ENCODE data around the gene TUBB3.
A peak's percentile ranks its signal among the peaks of the same experiment; 100 is the strongest.
"Not testable (repeated sequence)": the region's sequence is repeated elsewhere in the genome, so short reads cannot be mapped to it uniquely, and the experiment has no call there.

The TUBB3 gene

DNA sequence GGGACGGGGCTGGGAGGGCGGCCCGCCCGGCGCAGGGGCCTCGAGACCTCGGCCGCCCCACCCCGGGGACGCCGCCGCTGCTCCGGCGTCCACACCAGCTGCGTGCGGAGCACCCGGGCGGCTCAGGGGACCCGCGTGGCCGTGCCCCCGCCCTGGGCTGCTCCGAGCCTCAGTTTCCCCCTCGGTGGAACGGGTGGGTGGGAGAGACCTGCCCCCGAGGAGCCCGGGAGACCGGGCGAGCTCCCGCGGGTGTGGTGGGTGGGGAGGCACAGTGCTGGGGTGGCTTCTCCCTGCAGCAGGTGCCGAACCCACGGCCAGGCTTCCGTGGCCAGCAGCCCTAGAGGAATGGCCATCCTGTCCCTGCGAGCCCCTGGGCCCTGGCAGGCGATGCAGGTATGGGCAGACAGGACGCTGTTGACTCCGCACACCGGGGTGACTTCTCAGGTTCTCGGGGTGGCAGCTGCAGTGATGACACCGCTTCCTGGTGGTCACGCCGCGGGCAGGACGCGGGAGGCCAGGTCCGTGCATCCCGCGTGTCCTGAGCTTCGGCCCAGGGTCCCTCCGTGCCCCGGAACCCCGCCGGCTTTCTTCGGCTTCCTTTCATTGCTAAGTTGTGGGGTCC lies 26.1 kb downstream of the TUBB3 start:
- DNase-seq: no peak

DNA sequence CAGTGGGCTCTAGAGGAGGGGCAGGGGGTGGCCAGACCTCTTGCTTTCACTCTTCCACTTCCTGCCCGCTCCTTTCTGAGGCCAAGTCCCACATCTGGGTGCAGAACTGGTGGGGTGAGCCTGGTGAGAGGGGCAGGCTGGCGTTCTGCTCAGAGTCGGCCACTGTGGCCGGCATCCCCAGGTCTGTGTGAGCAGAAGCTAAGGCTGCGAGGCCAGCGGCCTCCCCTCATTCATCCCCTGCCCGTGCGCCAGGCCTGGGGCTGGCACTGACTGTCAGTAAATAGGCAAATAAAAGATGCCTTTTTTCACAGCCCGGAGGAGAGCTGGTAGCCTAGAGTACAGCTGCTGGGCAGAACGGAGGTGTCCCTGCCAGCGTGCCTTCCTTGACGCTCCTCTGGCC lies 26.6 kb downstream of the TUBB3 start:
- DNase-seq: no peak

DNA sequence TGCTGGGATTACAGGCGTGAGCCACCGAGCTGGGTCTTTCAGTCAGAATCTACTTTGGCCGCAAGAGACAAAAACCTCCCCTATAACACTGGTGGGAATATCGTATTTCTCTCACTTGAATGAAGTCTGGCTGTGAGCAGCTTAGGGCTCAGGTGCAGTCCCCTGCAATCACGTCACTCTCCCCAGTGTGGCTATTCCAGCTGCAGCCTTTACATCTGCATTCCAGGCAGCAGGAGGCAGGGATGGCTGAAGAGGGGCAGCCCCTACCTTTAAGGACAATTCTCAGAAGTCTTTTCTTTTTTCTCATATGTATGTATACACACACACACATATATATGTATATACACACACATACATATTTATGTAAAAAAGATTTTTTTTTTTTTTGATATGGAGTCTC lies 28.4 kb downstream of the TUBB3 start:
- no peak for DNase-seq

DNA sequence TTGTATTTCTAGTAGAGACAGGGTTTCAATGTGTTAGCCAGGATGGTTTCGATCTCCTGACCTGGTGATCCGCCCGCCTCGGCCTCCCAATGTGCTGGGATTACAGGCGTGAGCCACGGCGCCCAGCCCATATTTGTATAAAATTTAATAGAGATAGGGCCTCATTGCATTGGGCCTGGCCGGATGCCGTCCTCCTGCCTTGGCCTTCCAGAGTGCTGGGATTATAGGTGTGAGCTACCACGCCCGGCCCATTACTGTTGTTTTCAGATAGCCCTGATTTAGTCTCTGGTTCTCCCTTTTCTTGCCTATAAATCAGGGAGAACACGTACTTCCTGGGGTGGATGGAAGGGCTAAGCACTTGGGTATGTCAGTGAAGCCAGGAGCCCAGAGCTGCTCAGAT lies 28.9 kb downstream of the TUBB3 start:
- DNase-seq: no peak

DNA sequence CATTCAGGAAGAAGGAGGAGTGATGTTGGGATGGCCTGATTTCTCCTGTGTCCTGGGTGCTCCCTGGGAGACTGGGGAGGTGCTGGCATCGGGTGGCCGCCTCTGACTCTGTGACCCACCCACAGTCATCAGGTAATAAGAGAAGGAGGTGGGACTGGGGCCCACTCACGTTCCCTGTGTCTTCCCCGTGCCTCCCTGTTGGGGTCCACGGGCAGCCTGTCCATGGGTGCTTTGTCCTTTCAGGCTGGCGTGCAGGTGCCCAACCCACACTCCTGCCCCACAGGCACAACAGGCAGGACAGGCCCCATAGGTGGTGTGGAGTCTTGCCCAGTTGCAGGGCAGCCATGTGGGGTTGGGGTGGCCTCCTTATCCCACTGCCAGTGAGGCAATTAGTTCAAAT lies 29.4 kb downstream of the TUBB3 start:
- no peak for DNase-seq

DNA sequence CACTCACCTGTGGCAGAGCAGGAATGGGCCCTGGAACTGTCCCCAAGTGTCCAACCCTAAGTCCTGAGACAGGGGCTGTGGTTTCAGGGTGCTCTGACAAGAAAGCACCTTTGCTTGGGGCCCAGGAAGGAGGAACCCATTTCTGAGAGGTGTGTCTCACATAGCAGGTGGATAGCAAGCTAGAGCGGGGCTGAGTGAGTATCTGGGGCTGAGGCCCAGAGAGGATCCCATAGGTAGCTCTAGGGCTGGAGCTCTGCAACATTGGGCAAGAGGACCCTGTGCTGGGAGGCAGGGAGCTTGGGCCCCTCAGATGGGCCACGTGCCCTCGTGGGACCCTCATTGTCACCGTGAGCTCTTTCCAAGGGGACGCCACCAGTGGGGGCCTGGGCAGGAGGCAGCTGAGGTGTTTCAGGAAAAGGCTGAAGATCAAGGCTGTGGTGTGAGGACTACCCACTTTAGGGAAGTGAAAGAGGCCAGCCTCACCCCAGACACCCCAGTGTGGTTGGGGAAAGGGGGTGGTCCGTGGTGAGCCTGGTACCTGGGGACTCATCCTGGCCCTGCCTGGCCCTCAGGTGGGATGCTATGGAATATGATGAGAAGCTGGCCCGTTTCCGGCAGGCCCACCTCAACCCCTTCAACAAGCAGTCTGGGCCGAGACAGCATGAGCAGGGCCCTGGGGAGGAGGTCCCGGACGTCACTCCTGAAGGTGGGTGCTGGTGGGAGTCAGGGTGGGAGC lies 30.7 kb downstream of the TUBB3 start:
- DNase-seq: peak; percentile 55

DNA sequence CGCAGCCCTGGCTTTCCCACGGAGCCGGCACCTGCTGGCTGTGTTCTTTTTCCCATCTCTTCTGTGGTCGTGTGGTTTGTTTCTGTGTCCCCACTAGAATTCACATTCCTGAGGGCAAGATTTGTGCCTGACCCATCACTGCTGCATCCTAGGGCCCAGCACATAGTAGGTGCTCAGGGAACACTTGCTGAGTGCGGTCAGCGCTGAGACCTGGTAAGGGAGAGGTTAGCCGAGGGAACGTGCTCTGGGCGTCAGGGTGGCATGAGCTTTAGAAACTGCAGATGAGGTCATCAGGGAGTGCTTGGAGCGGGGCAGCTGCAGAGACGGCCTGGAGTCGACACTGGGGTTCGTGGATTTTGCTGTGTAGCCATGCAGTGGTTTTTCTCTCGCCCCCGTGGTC lies 31.3 kb downstream of the TUBB3 start:
- peak; percentile 21 for DNase-seq

DNA sequence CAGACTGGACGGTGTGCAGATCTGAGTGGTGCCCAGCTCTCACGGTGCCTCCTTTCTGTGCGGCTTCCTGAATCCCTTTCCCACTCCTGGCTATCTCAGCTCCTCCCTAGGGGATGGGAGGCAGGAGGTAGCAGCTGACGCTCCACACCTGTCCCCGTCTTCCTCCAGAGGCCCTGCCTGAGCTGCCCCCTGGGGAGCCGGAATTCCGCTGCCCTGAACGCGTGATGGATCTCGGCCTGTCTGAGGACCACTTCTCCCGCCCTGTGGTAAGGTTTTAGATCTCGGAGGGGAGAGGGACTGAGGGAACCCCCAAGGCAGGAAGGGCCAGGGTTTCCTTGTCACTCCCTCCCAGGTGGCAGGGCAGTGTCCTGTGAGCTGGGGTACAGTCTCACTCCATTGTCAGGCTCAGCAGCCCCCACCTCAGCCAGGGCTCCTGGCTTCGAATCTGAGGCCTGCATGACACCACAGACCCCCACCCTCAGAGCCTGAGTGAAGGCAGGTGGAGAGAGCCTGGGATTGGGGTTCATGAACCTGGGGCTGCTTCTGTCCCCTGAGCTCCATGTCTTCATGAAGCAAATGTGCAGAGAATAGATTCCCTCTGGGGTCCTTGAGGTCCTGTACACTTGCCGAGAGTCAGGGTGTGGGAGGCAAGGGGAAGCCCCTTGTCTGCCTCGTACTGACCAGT lies 32.0 kb downstream of the TUBB3 start:
- no peak for DNase-seq

DNA sequence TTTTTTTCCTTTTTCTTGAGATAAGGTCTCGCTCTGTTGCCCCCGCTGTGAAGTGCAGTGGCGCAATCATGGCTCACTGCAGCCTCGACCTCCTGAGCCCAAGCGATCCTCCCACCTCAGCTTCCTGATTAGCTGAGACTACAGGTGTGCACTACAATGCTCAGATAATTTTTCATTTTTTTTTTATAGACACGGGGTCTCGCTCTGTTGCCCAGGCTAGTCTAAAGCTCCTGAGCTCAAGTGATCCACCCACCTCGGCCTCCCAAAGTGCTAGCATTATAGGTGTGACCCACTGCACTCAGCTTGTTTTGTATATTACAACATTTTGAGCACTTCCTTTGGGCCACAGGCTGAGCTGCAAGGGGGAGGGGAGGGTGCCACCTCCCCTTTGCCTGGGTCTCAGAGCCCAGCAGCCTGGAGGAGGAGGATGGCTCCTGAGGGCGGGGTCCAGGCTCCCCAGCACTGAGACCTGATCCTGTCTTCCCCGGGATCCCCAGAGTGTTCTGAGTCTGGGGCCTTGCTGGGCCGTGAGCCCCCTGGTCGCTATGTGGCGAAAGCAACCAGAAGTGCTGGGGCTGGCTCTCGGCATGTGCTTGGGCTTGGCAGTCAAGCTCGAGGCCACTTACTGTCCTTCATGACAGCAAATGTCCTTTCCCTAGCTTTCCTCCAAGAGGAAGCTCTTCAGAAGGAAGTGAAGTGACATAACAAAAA lies 33.5 kb downstream of the TUBB3 start:
- peak; percentile 70 for DNase-seq

DNA sequence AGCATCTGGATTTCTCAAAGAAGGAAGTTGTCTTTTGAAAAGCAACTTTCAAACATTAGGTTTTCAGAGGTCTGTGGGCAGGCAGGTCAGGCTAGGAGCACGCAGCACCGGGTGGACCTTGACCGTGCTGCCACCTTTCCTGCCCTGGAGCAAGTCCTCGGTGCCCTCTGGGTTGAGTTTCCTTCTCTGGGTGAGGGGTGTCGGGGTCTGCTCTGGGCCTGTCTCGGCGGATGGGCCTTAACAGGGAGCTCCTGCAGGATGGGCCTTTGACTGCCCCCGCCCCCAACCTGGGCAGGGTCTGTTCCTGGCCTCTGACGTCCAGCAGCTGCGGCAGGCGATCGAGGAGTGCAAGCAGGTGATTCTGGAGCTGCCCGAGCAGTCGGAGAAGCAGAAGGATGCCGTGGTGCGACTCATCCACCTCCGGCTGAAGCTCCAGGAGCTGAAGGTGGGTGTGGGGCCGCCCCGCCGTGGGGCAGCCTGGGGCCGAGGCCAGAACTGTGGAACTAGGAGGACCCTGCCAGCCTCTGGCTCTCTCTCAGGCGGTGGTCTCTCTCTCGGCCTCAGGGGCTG lies 34.2 kb downstream of the TUBB3 start:
- no peak for DNase-seq

DNA sequence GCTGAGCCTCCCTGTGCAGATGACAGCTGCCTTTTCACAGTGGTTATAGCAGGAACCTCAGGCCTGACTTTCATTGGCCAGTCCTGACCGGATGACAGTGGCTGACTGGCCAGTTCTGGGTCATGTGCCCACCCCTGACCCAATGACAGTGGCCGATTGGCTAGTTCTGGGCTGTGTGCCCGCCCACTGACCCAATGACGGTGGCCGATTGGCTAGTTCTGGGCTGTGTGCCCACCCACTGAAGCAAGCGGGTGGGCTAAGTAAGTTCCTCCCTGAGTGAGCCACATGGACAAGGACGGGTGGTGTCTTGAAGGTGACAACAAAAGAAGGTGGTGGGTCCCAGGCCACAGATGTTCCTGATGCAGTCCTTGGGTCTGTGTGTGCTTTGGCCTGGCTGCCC lies 34.9 kb downstream of the TUBB3 start:
- no peak for DNase-seq

DNA sequence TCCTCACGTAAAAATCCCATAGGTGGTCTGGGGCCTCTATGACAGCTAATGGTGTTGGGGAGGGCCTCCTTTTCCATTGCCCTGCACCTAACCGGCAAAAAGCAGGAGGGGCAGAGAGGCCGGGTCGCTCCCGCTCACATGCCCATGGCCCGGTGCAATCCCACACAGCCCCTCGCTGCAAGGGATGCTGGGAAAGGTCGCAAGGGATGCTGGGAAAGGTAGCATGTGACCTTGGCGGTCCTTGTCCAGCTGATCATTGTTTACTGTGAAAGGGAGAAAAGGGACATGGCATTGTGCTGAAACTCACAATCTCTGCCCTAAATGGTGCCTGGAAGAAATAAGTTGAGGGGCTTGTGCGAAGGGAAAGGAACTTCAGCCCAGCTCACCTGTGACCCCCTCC lies 35.5 kb downstream of the TUBB3 start:
- DNase-seq: no peak

DNA sequence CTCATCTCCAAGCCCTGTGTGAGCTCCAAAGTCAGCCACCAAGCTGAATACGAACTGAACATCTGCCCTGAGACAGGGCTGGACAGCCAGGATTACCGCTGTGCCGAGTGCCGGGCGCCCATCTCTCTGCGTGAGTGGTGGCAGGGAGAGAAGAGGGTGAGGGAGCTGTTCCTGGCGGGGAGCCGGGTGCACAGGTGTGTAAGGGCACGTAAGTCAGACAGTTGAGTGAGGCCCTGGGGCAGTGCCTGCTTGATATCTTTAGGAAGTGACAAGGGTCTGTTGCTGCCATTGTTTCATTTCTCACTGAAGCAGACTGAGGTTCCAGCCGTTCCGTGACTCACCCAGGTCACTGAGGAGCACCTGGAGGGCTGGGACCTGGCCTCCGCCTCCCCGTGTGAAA lies 37.8 kb downstream of the TUBB3 start:
- DNase-seq: no peak

DNA sequence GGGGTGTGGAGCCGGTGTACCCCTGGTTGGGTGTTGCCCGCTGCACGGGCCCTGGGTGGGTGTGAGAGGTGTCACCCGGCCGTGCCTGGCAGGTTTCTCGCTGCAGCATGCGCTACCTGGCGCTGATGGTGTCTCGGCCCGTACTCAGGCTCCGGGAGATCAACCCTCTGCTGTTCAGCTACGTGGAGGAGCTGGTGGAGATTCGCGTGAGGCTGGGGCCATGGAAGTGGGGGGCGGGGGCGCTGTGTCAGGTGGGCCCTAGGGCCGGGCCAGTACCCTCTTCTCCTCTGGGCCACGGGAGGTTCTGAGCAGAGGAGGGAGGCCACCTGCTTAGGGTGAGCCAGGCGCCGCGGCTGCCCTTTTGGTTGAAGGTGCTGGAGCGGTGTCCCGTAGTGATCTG lies 38.8 kb downstream of the TUBB3 start:
- DNase-seq: no peak

DNA sequence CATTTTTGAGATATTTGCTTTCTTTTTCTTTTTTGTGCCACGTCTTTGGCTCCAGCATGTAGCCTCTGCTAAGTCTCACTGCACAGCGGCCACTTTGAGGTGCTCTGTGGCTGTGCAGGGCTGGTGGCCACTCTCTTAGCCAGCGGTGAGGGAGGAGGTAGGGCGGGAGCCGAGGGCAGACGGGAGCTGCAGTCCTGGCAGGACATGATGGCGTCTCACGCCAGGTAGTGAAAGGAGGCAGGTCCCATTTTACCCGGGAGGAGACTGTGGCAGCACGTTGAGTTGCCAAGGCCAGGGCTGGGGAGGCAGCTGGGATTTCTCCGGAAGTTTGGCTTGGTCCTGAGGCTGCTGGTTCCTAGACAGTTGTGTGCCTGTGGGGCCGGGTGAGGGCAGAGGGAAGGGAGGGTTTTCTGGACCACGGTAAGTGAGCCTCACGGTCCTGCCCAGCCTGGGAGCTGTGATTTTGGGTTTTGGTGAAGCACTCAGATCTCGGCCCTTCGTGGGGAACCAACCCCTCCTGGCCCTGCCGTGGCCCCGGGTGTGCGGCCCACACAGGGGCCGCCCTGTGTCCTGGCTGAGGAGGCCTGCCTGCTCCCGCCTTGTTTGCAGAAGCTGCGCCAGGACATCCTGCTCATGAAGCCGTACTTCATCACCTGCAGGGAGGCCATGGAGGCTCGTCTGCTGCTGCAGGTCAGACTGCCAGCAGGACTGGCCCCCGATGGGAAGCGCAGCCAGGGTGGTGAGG lies 39.8 kb downstream of the TUBB3 start:
- no peak for DNase-seq

DNA sequence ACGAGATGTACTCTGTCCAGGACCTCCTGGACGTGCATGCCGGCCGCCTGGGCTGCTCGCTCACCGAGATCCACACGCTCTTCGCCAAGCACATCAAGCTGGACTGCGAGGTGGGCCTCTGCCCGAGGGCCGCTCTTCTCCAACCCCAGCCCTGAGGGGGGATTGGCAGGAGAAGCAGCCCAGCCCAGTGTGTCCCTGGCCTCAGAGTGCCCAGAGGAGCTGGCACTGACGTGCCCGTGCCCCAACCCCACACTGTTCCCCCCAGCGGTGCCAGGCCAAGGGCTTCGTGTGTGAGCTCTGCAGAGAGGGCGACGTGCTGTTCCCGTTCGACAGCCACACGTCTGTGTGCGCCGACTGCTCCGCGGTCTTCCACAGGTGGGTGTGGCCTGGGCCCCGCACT lies 41.1 kb downstream of the TUBB3 start:
- DNase-seq: no peak

DNA sequence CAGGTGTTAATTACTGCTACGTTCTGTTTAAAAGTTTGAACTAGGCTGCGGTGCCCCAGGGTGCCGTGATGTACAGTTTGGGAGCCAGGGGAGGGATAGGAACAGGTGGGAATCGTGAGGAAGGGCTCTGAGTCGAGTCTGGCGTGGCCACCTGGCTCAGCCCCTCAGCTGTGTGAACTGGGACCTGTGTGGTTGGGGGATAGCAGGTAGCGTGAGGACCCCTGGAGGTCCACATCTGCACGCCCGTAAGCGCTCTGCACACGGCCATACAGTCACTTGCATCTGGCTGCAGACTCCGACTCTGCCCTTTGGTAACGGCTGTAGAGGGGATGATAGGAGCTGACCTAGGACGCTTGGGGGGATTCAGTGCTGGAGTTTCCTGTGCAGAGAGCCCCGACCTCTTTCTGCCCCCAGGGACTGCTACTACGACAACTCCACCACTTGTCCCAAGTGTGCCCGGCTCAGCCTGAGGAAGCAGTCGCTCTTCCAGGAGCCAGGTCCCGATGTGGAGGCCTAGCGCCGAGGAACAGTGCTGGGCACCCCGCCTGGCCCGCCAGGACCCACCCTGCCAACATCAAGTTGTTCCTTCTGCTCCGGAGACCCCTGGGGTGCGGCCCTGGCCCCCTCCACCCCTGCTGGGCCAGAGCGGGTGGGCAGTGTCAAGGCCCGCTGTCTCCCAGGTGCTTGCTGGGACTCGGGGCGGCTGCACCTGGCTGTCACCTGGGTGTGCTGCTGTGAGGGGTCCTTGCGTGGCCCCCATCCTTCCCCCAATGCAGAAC lies 42.5 kb downstream of the TUBB3 start:
- DNase-seq: no peak

DNA sequence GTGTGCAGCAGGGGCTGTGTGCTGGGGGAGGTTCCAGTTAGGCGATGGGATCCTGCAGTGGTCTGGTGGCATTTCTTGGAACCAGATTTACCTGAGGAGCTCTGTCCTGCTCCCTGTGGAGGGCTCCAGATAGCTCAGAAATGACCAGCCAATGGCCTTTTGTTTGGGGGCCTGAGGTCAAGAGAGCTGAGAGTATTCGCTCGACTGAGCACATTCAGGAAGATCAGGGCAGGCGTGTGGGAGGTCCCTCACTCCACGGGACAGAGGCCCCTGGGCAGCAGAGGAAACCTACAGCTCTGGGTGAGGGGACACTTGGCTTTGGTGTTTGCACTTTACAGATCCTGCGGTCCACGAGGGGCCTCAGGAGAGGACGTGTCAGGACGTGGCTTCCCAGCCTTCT lies 43.6 kb downstream of the TUBB3 start:
- no peak for DNase-seq

DNA sequence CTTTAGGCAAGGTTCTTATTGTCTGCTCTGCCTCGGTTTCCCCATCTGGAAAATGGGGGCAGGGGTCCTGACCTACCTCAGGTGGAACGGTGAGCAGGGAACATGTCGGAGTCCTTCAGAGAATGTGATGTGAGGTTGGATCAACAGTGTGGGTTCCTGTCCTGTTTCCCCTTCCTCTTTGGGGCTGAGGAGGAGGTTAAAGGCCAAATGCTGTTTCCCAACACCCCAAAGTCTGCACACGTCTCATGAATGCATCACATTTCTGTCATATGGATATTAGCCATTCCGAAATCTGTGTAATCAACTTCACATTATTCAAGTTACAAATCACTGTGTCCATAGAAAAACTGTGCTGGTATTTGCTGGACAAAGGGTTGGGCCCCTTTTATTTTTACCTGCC lies 44.3 kb downstream of the TUBB3 start:
- peak; percentile 54 for DNase-seq

DNA sequence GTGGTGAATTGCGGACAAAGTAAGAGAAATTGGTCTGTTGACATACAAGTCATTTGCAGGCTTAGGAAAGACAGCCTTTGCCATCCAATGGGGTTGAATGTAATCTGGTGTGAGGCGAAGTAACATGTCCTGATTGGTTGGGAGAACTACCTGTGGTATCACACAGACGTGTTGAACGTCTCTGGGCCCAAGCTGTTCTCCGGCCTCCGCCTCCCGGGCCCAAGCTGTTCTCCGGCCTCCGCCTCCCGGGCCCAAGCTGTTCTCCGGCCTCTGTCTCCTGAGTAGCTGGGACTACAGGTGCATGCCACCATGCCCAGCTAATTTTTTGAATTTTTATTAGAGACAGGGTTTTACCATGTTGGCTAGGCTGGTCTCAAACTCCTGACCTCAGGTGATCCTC lies 44.9 kb downstream of the TUBB3 start:
- not testable (repeated sequence) for DNase-seq

DNA sequence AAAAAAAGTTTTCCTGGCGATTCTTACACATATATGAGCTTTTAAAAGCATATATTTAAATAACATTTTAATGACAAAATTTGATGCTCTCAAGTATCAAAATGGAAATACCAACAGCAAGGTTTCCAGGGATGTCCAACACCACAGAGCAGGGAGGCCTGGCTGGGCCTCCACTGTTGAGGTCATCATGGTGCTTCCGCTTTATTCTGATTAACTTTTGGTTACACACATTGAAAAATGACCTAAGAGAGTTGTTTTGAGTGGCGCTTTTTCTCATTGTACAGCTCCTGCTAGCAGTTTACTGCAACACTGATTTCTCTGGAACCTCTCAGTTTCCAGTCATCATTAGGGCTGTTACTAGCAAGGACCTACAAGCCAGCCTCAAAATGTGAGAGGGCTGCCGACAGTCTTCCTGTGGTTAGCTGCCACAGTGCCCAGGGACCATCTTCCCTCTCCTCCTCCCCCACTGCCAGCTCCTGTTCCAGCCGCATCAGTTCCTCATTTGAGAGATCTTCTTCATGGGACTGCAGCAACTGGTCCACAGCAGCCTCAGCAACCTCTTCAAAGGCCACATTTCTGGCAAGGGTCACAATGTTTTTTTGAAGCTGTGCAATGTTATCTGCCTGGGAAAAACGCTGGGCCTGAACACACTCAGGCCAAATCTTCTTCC lies 46.7 kb downstream of the TUBB3 start:
- peak; percentile 95 for DNase-seq

Measured in MV-4-11 (cell line).